Spleen (tissue), 7 donors: ENCODE results near the gene PARVG.

Source experiments
- POLR2A ChIP-seq, 3 donors: fragments of 450-650 bp; IDR thresholded peaks; one replicate each; pipeline ENCODE4 v1.5.1; 2017; ENCODE audit warnings: antibody characterized with exemption in 3 of 3, mild to moderate bottlenecking in 1 of 3
- POLR2AphosphoS5 ChIP-seq, 3 donors: sonication (generic); formaldehyde crosslinking; IDR thresholded peaks; one replicate each; pipeline ENCODE4 v1.5.1; 2017; ENCODE audit warnings: antibody characterized with exemption in 3 of 3
- TF ChIP-seq, protein P1 (sequence below), 11 experiments: fragments of 200-600 bp in 7 of 11; fragments of 450-650 bp in 4 of 11; sonication (generic) in 4 of 11; IDR thresholded peaks in 8 of 11; conservative IDR thresholded peaks in 3 of 11; 1 replicate in 7 of 11; 2 replicates in 4 of 11; pipeline versions ENCODE4 v1.4.0 to v1.8.0; 2016 to 2021; ENCODE audit warnings: antibody characterized with exemption in 11 of 11, inconsistent platforms in 4 of 11, mild to moderate bottlenecking in 1 of 11
- donor health status: DM: no; HTN: no; CAD: no; lungs with moderate emphysema.
- donor health status: DM: no; HTN: no; CAD: no.
- donor health status: DM: no; HTN: no; CAD: no.

DNA sequence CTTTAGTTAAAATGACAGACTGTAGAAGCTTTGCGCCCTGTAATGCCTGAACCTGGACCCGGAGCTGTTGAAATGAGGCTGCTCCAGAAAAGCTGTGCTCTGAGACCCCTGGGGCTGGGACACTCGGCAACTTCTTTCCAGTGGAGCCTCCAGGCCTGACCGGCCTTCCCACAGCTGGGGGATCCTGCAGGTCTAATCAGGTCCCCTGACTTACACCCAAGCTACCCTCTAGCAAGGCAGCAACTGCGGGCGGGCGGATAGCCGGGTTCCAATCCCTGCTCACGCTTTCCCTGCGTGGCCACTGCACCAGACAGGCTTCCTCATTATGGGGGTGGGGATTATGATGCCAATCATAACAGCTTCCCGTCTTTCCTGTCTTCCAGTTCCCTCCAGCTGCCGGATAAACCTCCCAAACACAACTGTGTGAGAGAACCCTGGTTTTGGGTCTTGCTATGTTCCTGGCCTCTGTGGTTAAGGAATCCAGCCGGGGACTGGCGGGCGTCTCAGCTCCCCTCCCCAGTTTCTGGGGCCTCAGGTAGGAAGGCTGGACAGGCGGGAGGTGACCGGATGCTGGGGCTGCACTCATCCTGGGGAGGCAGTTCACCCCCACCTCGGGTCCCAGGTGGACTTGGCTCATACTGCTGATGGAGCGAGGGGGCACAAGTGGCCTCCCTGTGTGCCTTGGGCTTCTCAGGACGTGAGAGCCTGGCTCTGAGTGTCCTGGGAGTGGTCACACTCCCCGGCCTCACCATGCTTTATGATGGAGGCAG lies 38.6 kb downstream of the PARVG start:
- TF ChIP-seq, protein P1, sequence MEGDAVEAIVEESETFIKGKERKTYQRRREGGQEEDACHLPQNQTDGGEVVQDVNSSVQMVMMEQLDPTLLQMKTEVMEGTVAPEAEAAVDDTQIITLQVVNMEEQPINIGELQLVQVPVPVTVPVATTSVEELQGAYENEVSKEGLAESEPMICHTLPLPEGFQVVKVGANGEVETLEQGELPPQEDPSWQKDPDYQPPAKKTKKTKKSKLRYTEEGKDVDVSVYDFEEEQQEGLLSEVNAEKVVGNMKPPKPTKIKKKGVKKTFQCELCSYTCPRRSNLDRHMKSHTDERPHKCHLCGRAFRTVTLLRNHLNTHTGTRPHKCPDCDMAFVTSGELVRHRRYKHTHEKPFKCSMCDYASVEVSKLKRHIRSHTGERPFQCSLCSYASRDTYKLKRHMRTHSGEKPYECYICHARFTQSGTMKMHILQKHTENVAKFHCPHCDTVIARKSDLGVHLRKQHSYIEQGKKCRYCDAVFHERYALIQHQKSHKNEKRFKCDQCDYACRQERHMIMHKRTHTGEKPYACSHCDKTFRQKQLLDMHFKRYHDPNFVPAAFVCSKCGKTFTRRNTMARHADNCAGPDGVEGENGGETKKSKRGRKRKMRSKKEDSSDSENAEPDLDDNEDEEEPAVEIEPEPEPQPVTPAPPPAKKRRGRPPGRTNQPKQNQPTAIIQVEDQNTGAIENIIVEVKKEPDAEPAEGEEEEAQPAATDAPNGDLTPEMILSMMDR (IDR thresholded peaks at IDR 0.05 in 8 of 11, conservative IDR thresholded peaks at IDR 0.05 in 3 of 11) = no peak
- TF ChIP-seq POLR2A (IDR thresholded peaks at IDR 0.05) = no peak
- TF ChIP-seq POLR2AphosphoS5 (IDR thresholded peaks at IDR 0.05) = no peak
